ENCODE measurements around the gene GABRD. TPM values are rescaled to one million over a fixed set of nuclear protein-coding genes. Genes with fewer than 3 reads are reported as not detected.
A peak's percentile ranks its signal among the peaks of the same experiment; 100 is the strongest.

Gene GABRD
- total and polyA plus RNA-seq, 8 donors, result 0.09 to 0.61 (median 0.15) TPM; not detected in 3

- Histone ChIP-seq H3K27me3 (no peaks in the 10 kb centered on the region), H3K36me3 (no peaks in the 10 kb centered on the region), H3K4me1 (no peaks in the 10 kb centered on the region), H3K9me3 (no peaks in the 10 kb centered on the region), H3K4me3 (no peak overlapping the region), H3K27ac (no peak overlapping the region)
- WGBS, 2 donors, result 93 to 96% methylated on average over 19 of the region's 19 CpGs
- ATAC-seq (no peak), DNase-seq (peak in 1 of 6 donors; percentile 58), FAIRE-seq (no peak)
- TF ChIP-seq CTCF (IDR thresholded peaks at IDR 0.05), result no peak
- intact Hi-C loops (cut with DNase I), result no loop called here
Observed at GRCh38 chr1:2068951-2069350, 49.8 kb downstream of the GABRD start.

- no peaks in the 10 kb centered on the region for H3K4me1 ChIP-seq
- intact Hi-C loops (cut with DNase I), result no loop called here
- TF ChIP-seq CTCF (IDR thresholded peaks at IDR 0.05), result no peak
- H3K9me3 ChIP-seq, result no peaks in the 10 kb centered on the region
- DNase-seq (peak in 1 of 6 donors; percentile 54), ATAC-seq (no peak), FAIRE-seq (no peak)
- H3K36me3 ChIP-seq, result no peaks in the 10 kb centered on the region
- WGBS, 2 donors, result 93 to 97% methylated on average over 9 to 11 of the region's 11 CpGs
- H3K27me3 ChIP-seq, result no peaks in the 10 kb centered on the region
- no peak overlapping the region for H3K4me3 ChIP-seq
- no peak overlapping the region for H3K27ac ChIP-seq
Observed at GRCh38 chr1:2070016-2070415, 50.9 kb downstream of the GABRD start.

GRCh38 chr1:2070800-2071530 is 51.8 kb downstream of the GABRD start:
- Histone ChIP-seq H3K27ac (no peak overlapping the region), H3K4me1 (no peaks in the 10 kb centered on the region), H3K36me3 (no peaks in the 10 kb centered on the region), H3K9me3 (no peaks in the 10 kb centered on the region), H3K4me3 (no peak overlapping the region), H3K27me3 (no peaks in the 10 kb centered on the region)
- FAIRE-seq, result no peak
- intact Hi-C loops (cut with DNase I), result no loop called here
- DNase-seq, result peak in 2 of 6 donors; percentile 24 to 72
- no peak for TF ChIP-seq CTCF (IDR thresholded peaks at IDR 0.05)
- no peak for ATAC-seq
- 91 to 97% methylated on average over 31 to 36 of the region's 36 CpGs for WGBS, 2 donors

GRCh38 chr1:2072109-2072806 is 53.1 kb downstream of the GABRD start:
- H3K4me1 ChIP-seq, result no peaks in the 10 kb centered on the region
- 87 to 89% methylated on average over 25 of the region's 25 CpGs for WGBS, 2 donors
- H3K27me3 ChIP-seq, result no peaks in the 10 kb centered on the region
- ATAC-seq (no peak), FAIRE-seq (no peak), DNase-seq (peak in 1 of 6 donors; percentile 29)
- intact Hi-C loops (cut with DNase I), result no loop called here
- no peaks in the 10 kb centered on the region for H3K36me3 ChIP-seq
- no peak for TF ChIP-seq CTCF (IDR thresholded peaks at IDR 0.05)
- no peak overlapping the region for H3K4me3 ChIP-seq
- H3K27ac ChIP-seq, result no peak overlapping the region
- H3K9me3 ChIP-seq, result no peaks in the 10 kb centered on the region

GRCh38 chr1:2072891-2073290 is 53.7 kb downstream of the GABRD start:
- ATAC-seq, result no peak

More at GRCh38 chr1:2072891-2073290, 53.7 kb downstream of the GABRD start:
- Histone ChIP-seq H3K9me3 (no peaks in the 10 kb centered on the region), H3K36me3 (no peaks in the 10 kb centered on the region), H3K27me3 (no peaks in the 10 kb centered on the region), H3K4me1 (no peaks in the 10 kb centered on the region), H3K4me3 (no peak overlapping the region), H3K27ac (no peak overlapping the region)
- DNase-seq (no peak), FAIRE-seq (no peak)
- WGBS, 2 donors, result 91 to 93% methylated on average over 14 of the region's 14 CpGs
- intact Hi-C loops (cut with DNase I), result no loop called here
- no peak for TF ChIP-seq CTCF (IDR thresholded peaks at IDR 0.05)
